ENCODE data around the gene DNAJB7.

Gene DNAJB7

GRCh38 chr22:40889116-40889515 lies 27.2 kb upstream of the DNAJB7 start:
- Histone ChIP-seq H3K4me2 (ENCODE audit: low read depth, low read length, poor library complexity, severe bottlenecking) (no peak overlapping the region), H3K4me1 (ENCODE audit: insufficient read depth, low read length, poor library complexity, severe bottlenecking) (no peaks in the 10 kb centered on the region), H3K27me3 (ENCODE audit: insufficient read depth, low read length, poor library complexity, severe bottlenecking) (no peaks in the 10 kb centered on the region), H3K9me3 (ENCODE audit: insufficient read depth, low read depth, low read length) (no peaks in the 10 kb centered on the region), H3K9me2 (replicated peaks; ENCODE audit: low read depth, low read length) (no peaks in the 10 kb centered on the region), H3K9ac (ENCODE audit: low read depth, low read length, poor library complexity, severe bottlenecking) (no peak overlapping the region), H3F3A (ENCODE audit: low read depth) (no peaks in the 10 kb centered on the region), H4K20me1 (ENCODE audit: insufficient read depth, low read length, poor library complexity, severe bottlenecking) (no peaks in the 10 kb centered on the region), H3K36me3 (ENCODE audit: insufficient read depth, low read length) (peaks cover 11% of the 10 kb centered on the region; the same call in 1 of the 2 replicates), H2AFZ (ENCODE audit: low read length) (no peak overlapping the region), H3K4me3 (ENCODE audit: low read length, poor library complexity, severe bottlenecking) (no peak overlapping the region), H3K79me2 (ENCODE audit: insufficient read depth, low read length) (no peaks in the 10 kb centered on the region)
- TF ChIP-seq, protein P1, sequence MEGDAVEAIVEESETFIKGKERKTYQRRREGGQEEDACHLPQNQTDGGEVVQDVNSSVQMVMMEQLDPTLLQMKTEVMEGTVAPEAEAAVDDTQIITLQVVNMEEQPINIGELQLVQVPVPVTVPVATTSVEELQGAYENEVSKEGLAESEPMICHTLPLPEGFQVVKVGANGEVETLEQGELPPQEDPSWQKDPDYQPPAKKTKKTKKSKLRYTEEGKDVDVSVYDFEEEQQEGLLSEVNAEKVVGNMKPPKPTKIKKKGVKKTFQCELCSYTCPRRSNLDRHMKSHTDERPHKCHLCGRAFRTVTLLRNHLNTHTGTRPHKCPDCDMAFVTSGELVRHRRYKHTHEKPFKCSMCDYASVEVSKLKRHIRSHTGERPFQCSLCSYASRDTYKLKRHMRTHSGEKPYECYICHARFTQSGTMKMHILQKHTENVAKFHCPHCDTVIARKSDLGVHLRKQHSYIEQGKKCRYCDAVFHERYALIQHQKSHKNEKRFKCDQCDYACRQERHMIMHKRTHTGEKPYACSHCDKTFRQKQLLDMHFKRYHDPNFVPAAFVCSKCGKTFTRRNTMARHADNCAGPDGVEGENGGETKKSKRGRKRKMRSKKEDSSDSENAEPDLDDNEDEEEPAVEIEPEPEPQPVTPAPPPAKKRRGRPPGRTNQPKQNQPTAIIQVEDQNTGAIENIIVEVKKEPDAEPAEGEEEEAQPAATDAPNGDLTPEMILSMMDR (conservative IDR thresholded peaks at IDR 0.05; ENCODE audit: low read length), result no peak
- TF ChIP-seq EZH2phosphoT487 (IDR thresholded peaks at IDR 0.05; ENCODE audit: borderline replicate concordance), result no peak

DNA sequence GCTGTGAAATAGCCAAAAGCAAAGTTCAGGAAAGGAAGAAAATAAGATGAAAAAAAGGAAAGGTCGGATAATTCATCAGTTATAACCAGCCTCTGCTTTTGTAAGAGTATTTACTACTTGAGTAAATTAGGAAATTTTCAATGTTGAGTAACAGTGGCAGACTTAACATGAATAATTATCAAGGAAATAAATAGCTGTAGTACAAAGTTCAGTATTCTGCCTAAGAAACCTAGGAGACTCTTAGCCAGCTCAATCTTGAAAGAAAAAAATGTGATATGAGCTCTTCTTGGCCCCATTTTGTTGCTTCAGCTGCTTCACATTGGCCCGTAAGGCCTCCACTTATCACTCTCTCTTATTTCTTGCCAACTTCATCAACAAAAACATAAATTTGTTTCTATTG lies 17.0 kb upstream of the DNAJB7 start:
- Histone ChIP-seq H3K9me3 (ENCODE audit: insufficient read depth, low read depth, low read length) (no peaks in the 10 kb centered on the region), H3K27me3 (ENCODE audit: insufficient read depth, low read length, poor library complexity, severe bottlenecking) (no peaks in the 10 kb centered on the region), H3K36me3 (ENCODE audit: insufficient read depth, low read length) (peaks cover 15% of the 10 kb centered on the region; the same call in 1 of the 2 replicates), H3K4me2 (ENCODE audit: low read depth, low read length, poor library complexity, severe bottlenecking) (no peak overlapping the region), H3K9me2 (replicated peaks; ENCODE audit: low read depth, low read length) (no peaks in the 10 kb centered on the region), H4K20me1 (ENCODE audit: insufficient read depth, low read length, poor library complexity, severe bottlenecking) (no peaks in the 10 kb centered on the region), H3K79me2 (ENCODE audit: insufficient read depth, low read length) (no peaks in the 10 kb centered on the region), H2AFZ (ENCODE audit: low read length) (no peak overlapping the region), H3F3A (ENCODE audit: low read depth) (no peaks in the 10 kb centered on the region), H3K4me3 (ENCODE audit: low read length, poor library complexity, severe bottlenecking) (no peak overlapping the region), H3K4me1 (ENCODE audit: insufficient read depth, low read length, poor library complexity, severe bottlenecking) (no peaks in the 10 kb centered on the region), H3K9ac (ENCODE audit: low read depth, low read length, poor library complexity, severe bottlenecking) (no peak overlapping the region)
- TF ChIP-seq, protein P1 (conservative IDR thresholded peaks at IDR 0.05; ENCODE audit: low read length), result no peak
- TF ChIP-seq EZH2phosphoT487 (IDR thresholded peaks at IDR 0.05; ENCODE audit: borderline replicate concordance), result no peak

GRCh38 chr22:40877488-40877887 lies 15.6 kb upstream of the DNAJB7 start:
- Histone ChIP-seq H3K27me3 (ENCODE audit: insufficient read depth, low read length, poor library complexity, severe bottlenecking) (no peaks in the 10 kb centered on the region), H3K79me2 (ENCODE audit: insufficient read depth, low read length) (no peaks in the 10 kb centered on the region), H3K9me3 (ENCODE audit: insufficient read depth, low read depth, low read length) (no peaks in the 10 kb centered on the region), H2AFZ (ENCODE audit: low read length) (no peak overlapping the region), H3K9ac (ENCODE audit: low read depth, low read length, poor library complexity, severe bottlenecking) (no peak overlapping the region), H3F3A (ENCODE audit: low read depth) (no peaks in the 10 kb centered on the region), H4K20me1 (ENCODE audit: insufficient read depth, low read length, poor library complexity, severe bottlenecking) (no peaks in the 10 kb centered on the region), H3K4me3 (ENCODE audit: low read length, poor library complexity, severe bottlenecking) (no peak overlapping the region), H3K4me2 (ENCODE audit: low read depth, low read length, poor library complexity, severe bottlenecking) (no peak overlapping the region), H3K36me3 (ENCODE audit: insufficient read depth, low read length) (peaks cover 6% of the 10 kb centered on the region; the same call in 1 of the 2 replicates), H3K4me1 (ENCODE audit: insufficient read depth, low read length, poor library complexity, severe bottlenecking) (no peaks in the 10 kb centered on the region), H3K9me2 (replicated peaks; ENCODE audit: low read depth, low read length) (no peaks in the 10 kb centered on the region)
- TF ChIP-seq, protein P1 (conservative IDR thresholded peaks at IDR 0.05; ENCODE audit: low read length), result no peak
- TF ChIP-seq EZH2phosphoT487 (IDR thresholded peaks at IDR 0.05; ENCODE audit: borderline replicate concordance), result no peak

Measured in Loucy (cell line).